Fibroblast of the conjunctiva (primary cell): ENCODE data around the gene BCAR3.

Experiments used
- DNase-seq: peaks from one replicate; pipeline ENCODE4 v3.0.0-alpha.2; 2010; ENCODE audit warnings: low read depth

BCAR3 gene

DNA sequence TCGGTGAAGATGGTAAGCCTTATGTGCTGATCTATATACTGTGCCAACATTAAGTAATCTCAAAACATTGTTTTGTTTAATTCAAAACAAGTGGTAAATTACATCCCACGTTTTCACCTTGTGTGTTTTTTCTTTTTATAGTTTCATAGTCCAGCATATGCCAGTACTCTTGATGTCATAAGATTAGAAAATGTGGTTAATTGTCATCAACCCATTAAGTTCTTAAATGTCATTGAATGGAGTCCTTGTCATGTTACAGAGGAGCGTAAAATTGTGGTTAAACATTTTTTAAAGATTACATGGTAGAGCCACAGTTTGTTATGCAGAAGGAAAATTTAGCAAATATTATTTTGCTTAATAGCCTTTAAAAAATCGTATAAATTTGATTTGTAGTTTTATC lies 140.6 kb downstream of the BCAR3 start:
- no peak for DNase-seq

- no peak for DNase-seq
Measured at GRCh38 chr1:93537924-93538323, 143.7 kb downstream of the BCAR3 start.

GRCh38 chr1:93537396-93537795 lies 144.2 kb downstream of the BCAR3 start:
- no peak for DNase-seq

DNA sequence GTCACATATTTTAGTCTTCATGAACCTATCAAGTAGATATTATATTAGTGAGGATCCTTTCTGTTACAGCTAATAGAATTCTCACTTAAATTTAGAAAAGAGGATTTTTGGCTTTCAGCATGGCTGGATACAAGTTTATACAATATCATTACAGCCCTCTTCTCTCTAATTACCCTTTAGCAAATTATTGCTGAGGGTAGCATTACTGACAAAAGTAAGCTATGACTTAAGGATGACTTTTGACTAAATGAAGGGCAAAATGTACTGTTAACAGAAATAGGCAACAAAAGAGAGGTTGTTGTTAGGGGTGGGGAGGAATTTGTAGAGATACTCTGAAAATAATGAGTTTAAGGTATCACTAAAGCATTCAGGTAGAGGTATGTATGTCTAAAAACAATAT lies 148.0 kb downstream of the BCAR3 start:
- no peak for DNase-seq

DNA sequence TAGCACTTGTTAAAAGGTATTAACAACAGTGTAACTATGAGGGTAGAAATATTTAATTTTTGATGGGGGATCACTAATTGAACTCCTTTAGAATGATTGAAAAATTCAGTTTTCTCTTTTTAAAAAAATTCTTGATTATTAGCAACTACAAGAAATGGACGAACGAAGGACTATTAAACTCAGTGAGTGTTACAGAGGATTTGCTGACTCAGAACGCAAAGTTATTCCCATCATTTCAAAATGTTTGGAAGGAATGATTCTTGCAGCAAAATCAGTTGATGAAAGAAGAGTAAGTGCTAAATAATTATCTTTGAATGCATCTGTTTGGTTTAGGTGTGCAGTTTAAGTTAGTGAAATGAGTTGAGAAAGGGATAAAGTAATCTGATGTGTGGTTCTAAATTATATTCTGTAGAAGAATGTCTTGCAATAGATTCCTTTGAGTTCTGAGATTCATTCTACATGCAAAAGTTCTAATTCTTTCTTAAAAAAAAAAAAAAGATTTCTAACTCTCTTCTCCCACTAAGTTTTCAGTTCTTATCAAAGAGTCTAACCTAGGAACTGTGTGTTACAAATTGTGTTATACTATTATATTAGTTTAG lies 148.8 kb downstream of the BCAR3 start:
- no peak for DNase-seq

GRCh38 chr1:93531193-93531592 lies 150.4 kb downstream of the BCAR3 start:
- DNase-seq = no peak

DNA sequence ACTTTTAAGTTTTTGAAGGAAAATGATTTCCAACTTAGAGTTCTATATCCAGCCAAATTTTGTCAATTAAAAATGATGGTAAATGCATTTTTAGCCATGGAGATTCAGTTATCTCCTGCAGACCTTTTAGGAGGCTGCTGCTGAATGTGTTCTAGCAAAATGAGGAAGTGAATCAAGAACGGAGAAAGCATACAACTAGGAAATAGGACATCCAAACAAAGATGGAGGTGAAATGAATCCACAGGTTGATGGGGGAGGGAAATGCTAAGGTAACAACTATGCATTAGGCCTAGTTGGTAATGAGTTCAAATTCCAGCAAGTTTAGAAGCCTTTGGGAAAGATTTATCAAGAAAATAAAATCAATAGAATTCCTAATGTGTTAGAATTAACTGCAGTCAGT lies 153.2 kb downstream of the BCAR3 start:
- DNase-seq = no peak

- no peak for DNase-seq
Measured at GRCh38 chr1:93526431-93526830, 155.2 kb downstream of the BCAR3 start.

- no peak for DNase-seq
Measured at GRCh38 chr1:93525431-93525830, 156.2 kb downstream of the BCAR3 start.

DNA sequence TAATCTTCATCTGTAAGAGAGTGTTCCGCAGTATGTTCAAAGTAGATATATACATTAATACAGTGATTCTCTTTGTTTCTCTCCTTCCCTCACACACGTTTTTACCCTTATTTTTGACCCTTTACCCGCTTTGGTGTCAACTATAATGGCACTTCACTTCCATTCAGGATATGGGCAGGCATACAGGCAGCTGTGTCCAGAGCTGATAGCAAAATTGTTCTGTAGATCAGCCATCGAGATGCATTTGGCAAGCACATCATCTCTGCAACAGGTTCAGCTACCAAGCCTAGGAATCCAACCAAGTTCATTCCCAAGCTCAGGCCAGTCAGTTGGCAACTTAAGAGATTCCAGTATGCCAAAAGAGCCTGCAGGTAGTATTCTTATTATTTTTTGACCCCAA lies 158.9 kb downstream of the BCAR3 start:
- DNase-seq = no peak

- no peak for DNase-seq
Measured at GRCh38 chr1:93521618-93522017, 160.0 kb downstream of the BCAR3 start.

GRCh38 chr1:93519199-93519829 lies 162.3 kb downstream of the BCAR3 start:
- DNase-seq = no peak

DNA sequence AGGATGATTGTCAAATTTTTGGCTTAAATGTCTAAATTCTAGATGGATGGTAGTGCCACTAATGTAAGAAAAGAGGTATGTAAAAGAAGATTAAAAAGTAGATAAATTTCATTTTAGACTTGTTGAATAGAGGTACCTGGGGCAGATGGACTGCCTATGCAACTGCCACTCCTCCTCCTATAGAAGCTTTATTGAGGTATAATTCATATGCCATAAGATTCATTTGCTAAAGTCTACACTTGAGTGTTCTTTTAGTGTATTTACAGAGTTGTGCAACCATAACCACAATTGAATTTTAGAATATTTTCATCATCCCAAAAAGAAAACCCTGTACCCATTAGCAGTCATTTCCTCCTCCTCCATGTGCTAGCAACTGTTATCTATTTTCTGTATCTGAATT lies 163.1 kb downstream of the BCAR3 start:
- no peak for DNase-seq

DNA sequence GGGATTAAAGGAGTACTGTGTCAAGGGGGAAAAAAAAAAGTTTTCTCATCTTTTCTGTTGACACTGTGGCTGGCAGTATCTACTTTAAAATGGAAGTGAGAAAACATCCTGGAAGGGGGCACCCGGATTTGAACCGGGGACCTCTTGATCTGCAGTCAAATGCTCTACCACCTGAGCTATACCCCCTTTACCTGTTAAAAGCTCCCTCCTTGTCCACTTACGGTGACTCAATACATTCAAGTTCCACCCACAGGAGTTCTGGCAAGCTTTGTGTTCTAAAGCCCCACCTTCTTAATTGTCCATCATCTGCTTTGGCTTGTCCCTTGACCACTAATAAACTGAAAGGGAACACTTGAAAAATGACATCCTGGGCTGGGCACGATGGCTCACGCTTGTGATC lies 165.5 kb downstream of the BCAR3 start:
- DNase-seq = no peak
